ENCODE data around the gene ANKH. TPM values are rescaled to one million over a fixed set of nuclear protein-coding genes. Genes with fewer than 3 reads are reported as not detected.

The ANKH gene
- total and polyA plus RNA-seq, 10 of the 15 experiments (the other 5 are each of a cell fraction or from before 2014, with no cell fraction given): 2.1 to 43.9 (median 14.4) TPM

DNA sequence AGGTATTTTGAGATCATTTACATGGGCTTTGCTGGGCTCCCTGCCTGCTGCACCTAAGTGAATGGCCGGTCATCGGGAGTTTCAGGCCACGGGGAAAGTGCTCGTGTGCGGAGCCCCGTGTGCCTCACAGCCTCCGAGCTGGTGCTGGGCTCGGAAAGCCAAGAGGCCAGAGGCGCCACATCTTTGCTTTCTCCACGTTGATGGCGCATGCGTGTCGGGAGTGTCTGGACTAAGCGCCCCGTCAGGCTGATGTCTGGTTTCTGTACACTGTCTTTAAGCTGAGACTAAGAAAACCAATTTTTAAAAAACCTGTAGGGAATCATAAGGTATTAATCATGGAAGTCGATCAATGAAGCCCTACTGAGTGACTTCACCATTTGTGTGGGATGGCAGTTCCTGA, 137.9 kb downstream of the ANKH start (continued):
- TF ChIP-seq, protein P1, sequence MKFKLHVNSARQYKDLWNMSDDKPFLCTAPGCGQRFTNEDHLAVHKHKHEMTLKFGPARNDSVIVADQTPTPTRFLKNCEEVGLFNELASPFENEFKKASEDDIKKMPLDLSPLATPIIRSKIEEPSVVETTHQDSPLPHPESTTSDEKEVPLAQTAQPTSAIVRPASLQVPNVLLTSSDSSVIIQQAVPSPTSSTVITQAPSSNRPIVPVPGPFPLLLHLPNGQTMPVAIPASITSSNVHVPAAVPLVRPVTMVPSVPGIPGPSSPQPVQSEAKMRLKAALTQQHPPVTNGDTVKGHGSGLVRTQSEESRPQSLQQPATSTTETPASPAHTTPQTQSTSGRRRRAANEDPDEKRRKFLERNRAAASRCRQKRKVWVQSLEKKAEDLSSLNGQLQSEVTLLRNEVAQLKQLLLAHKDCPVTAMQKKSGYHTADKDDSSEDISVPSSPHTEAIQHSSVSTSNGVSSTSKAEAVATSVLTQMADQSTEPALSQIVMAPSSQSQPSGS (IDR thresholded peaks at IDR 0.05; ENCODE audit: low read length): no peak
- TF ChIP-seq CHD1 (IDR thresholded peaks at IDR 0.05; ENCODE audit: low read depth, low read length) (no peak), CEBPZ (IDR thresholded peaks at IDR 0.05; ENCODE audit: low read depth, low read length) (no peak), NR2C2 (IDR thresholded peaks at IDR 0.05; ENCODE audit: borderline replicate concordance, control insufficient read depth, insufficient read length, low read depth) (no peak), PML (IDR thresholded peaks at IDR 0.05; ENCODE audit: low read length) (no peak), GABPA (IDR thresholded peaks at IDR 0.05; ENCODE audit: low read depth) (no peak)
- TF ChIP-seq, protein P2, sequence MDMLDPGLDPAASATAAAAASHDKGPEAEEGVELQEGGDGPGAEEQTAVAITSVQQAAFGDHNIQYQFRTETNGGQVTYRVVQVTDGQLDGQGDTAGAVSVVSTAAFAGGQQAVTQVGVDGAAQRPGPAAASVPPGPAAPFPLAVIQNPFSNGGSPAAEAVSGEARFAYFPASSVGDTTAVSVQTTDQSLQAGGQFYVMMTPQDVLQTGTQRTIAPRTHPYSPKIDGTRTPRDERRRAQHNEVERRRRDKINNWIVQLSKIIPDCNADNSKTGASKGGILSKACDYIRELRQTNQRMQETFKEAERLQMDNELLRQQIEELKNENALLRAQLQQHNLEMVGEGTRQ (IDR thresholded peaks at IDR 0.05; ENCODE audit: borderline replicate concordance, low read depth, low read length): no peak

Data from GM12878 (cell line).